Panc1 (cell line): ENCODE results near the gene FBXO22. TPM values are rescaled to one million over a fixed set of nuclear protein-coding genes. Genes with fewer than 3 reads are reported as not detected.

Experiments
- ATAC-seq: fragments of 200-7000 bp; cut with Tn5 transposase; 2 replicates; pipeline ENCODE4 v1.9.1; 2020; ENCODE audit warnings: mild to moderate bottlenecking, moderate library complexity
- BruUV-seq: library from RNA; stranded (reverse); fragments of 400-500 nt; replicated peaks from 2 replicates; lab custom pipeline; 2021; lab: Mats Ljungman, UMichigan
- CTCF ChIA-PET: fragments of 300-600 bp; sonication (Branson Sonifier 250); formaldehyde crosslinking; loops from one replicate; lab custom pipeline; 2022; ENCODE audit warnings: antibody characterized with exemption; lab: Charles Lee
- POLR2A ChIA-PET: fragments of 300-600 bp; sonication (Branson Sonifier 250); formaldehyde crosslinking; loops from one replicate; lab custom pipeline; 2022; ENCODE audit warnings: antibody characterized with exemption; lab: Charles Lee
- DNase-seq: peaks from one replicate; pipeline ENCODE4 v3.0.0-alpha.2; 2010; ENCODE audit warnings: low read depth, low spot score
- H3K27ac ChIP-seq: 2 replicates; pipeline ENCODE4 v1.5.1; 2011; ENCODE audit warnings: mild to moderate bottlenecking, low read length, inconsistent platforms
- H3K27me3 ChIP-seq: fragments of 200-500 bp; sonication (Bioruptor generic); 2 replicates; pipeline ENCODE4 v1.6.0; 2014; ENCODE audit warnings: low read length, inconsistent platforms; ENCODE audit not compliant: control insufficient read depth, insufficient read depth
- H3K36me3 ChIP-seq: fragments of 200-500 bp; sonication (Bioruptor generic); 2 replicates; pipeline ENCODE4 v1.5.1; 2014; ENCODE audit warnings: inconsistent platforms, mild to moderate bottlenecking, low read length, moderate library complexity; ENCODE audit not compliant: control insufficient read depth, insufficient read depth
- H3K4me1 ChIP-seq: 2 replicates; pipeline ENCODE4 v1.5.1; 2011; ENCODE audit warnings: inconsistent platforms, mild to moderate bottlenecking, low read length, moderate library complexity; ENCODE audit not compliant: control insufficient read depth, insufficient read depth
- H3K4me3 ChIP-seq, 2 experiments: 2 replicates each; pipeline ENCODE4 v1.5.1; 2011 to 2012; ENCODE audit warnings: low read depth in 2 of 2, low read length in 2 of 2, mild to moderate bottlenecking in 2 of 2, inconsistent platforms in 1 of 2, moderate library complexity in 1 of 2
- H3K9me3 ChIP-seq: fragments of 200-500 bp; sonication (Bioruptor generic); 2 replicates; pipeline ENCODE4 v1.5.1; 2014; ENCODE audit warnings: low read depth, mild to moderate bottlenecking, inconsistent platforms, low read length, moderate library complexity; ENCODE audit not compliant: control insufficient read depth, insufficient read depth
- CTCF ChIP-seq: fragments of 450-650 bp; IDR thresholded peaks from 2 replicates; pipeline ENCODE4 v1.5.1; 2017; ENCODE audit warnings: mild to moderate bottlenecking
- POLR2AphosphoS5 ChIP-seq: IDR thresholded peaks from 2 replicates; pipeline ENCODE4 v1.6.1; 2012; ENCODE audit warnings: mild to moderate bottlenecking, low read depth, low read length, moderate library complexity
- SIN3A ChIP-seq: IDR thresholded peaks from 2 replicates; pipeline ENCODE4 v1.6.1; 2012; ENCODE audit warnings: low read depth, mild to moderate bottlenecking, low read length, moderate library complexity, borderline replicate concordance; ENCODE audit not compliant: insufficient read depth
- TCF7L2 ChIP-seq: IDR thresholded peaks from 2 replicates; pipeline ENCODE4 v1.6.1; 2011; ENCODE audit warnings: mild to moderate bottlenecking, low read depth, low read length, inconsistent platforms
- in situ Hi-C: cut with HindIII; loops from 2 replicates; pipeline ENCODE4 v1.10.0; 2016; ENCODE audit warnings: low sequenced_read_pairs, low pct_unique_long_range_greater_than_20kb
- intact Hi-C: fragments of 100-400 bp; cut with micrococcal nuclease; formaldehyde crosslinking; loops from one replicate; pipeline ENCODE4 v1.10.0; 2022; ENCODE audit not compliant: unreplicated experiment
- total RNA-seq: library from RNA; stranded (reverse); gene quantifications from one replicate; pipeline ENCODE4 v1.2.1, GENCODE V29; 2021; ENCODE audit not compliant: unreplicated experiment
- TF ChIP-seq, protein P1 (sequence below), 2 experiments: IDR thresholded peaks; 2 replicates each; pipeline ENCODE4 v1.6.1; 2011 to 2012; ENCODE audit warnings: low read depth in 2 of 2, control low read depth in 1 of 2, low read length in 1 of 2, mild to moderate bottlenecking in 1 of 2, moderate library complexity in 1 of 2; ENCODE audit not compliant: insufficient read depth in 1 of 2

FBXO22 gene
- total RNA-seq, 1 experiment from 2014 or later: 65.9 TPM

DNA sequence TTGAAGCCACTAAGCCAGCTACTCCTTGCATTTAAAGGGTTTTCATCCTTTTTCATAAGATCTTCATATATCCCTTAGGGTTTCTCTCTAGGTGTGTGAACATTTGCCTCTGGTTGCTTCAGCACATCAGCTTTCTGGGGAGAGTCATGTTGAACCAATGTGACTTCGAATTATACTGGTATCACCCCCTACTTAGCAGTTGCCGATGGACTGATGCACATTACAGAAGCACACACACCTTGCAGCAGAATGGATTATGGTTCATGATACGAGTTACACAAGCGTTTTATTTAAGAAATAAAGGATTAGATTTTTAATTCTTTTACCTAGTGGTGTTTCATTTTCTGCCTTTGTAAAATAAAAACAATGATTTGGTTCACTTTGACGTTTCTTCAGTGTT, 39.6 kb downstream of the FBXO22 start:
- DNase-seq: no peak
- in situ Hi-C loops: no loop called here
- POLR2A ChIA-PET: no interaction called here

DNA sequence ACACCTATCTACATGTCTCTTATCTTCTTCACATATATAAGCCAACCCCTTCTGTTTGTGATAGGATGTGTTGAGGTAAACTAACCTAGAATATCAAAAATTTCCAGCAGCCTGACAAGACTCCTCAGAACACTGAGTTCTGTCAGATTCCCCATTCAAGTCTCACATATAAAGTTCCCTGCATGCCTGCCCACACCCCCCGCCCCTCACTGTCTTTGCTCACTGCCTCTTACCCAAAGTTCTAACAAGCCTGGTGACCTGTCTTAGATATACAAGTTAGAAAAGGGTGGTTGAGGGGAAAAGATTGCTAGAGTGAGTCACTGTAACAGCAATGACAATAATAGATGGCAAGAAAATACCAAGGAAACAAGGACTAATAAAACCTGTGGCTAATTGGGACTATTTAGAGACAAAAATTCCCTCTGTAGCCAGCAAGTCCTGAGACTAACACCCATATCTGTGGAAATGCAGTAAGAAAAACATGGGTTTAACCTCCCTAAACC, 40.1 kb downstream of the FBXO22 start:
- intact Hi-C loops (no loop called here), in situ Hi-C loops (no loop called here)
- Histone ChIP-seq H3K4me3 (no peak overlapping the region), H3K27me3 (no peaks in the 10 kb centered on the region), H3K4me1 (no peaks in the 10 kb centered on the region), H3K36me3 (no peaks in the 10 kb centered on the region), H3K27ac (no peak overlapping the region), H3K9me3 (no peaks in the 10 kb centered on the region)
- ATAC-seq (0 out of 2 replicates have a peak, but pooled peaks have one; percentile 10), DNase-seq (no peak)
- ChIA-PET CTCF (no interaction called here), POLR2A (no interaction called here)
- no TSS peak for BruUV-seq
- TF ChIP-seq CTCF: no peak
- TF ChIP-seq, protein P1, sequence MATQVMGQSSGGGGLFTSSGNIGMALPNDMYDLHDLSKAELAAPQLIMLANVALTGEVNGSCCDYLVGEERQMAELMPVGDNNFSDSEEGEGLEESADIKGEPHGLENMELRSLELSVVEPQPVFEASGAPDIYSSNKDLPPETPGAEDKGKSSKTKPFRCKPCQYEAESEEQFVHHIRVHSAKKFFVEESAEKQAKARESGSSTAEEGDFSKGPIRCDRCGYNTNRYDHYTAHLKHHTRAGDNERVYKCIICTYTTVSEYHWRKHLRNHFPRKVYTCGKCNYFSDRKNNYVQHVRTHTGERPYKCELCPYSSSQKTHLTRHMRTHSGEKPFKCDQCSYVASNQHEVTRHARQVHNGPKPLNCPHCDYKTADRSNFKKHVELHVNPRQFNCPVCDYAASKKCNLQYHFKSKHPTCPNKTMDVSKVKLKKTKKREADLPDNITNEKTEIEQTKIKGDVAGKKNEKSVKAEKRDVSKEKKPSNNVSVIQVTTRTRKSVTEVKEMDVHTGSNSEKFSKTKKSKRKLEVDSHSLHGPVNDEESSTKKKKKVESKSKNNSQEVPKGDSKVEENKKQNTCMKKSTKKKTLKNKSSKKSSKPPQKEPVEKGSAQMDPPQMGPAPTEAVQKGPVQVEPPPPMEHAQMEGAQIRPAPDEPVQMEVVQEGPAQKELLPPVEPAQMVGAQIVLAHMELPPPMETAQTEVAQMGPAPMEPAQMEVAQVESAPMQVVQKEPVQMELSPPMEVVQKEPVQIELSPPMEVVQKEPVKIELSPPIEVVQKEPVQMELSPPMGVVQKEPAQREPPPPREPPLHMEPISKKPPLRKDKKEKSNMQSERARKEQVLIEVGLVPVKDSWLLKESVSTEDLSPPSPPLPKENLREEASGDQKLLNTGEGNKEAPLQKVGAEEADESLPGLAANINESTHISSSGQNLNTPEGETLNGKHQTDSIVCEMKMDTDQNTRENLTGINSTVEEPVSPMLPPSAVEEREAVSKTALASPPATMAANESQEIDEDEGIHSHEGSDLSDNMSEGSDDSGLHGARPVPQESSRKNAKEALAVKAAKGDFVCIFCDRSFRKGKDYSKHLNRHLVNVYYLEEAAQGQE (IDR thresholded peaks at IDR 0.05; ENCODE audit: insufficient read depth in 1 of 2, low read depth in 2 of 2, low read length in 1 of 2): no peak
- no peak for TF ChIP-seq POLR2AphosphoS5

More for the DNA sequence above, 39.6 kb downstream of the FBXO22 start:
- H3K27me3 ChIP-seq: no peaks in the 10 kb centered on the region
- no peaks in the 10 kb centered on the region for H3K4me1 ChIP-seq
- CTCF ChIA-PET: no interaction called here
- H3K27ac ChIP-seq: no peak overlapping the region
- TF ChIP-seq SIN3A (no peak), CTCF (no peak), TCF7L2 (no peak), POLR2AphosphoS5 (no peak)
- TF ChIP-seq, protein P1 (IDR thresholded peaks at IDR 0.05; ENCODE audit: insufficient read depth in 1 of 2, low read depth in 2 of 2, low read length in 1 of 2): no peak
- intact Hi-C loops: no loop called here
- H3K4me3 ChIP-seq: no peak overlapping the region
- BruUV-seq: no TSS peak
- no peaks in the 10 kb centered on the region; the same call in 1 of the 2 replicates for H3K36me3 ChIP-seq
- H3K9me3 ChIP-seq: no peaks in the 10 kb centered on the region
- no peak for ATAC-seq
